ENCODE results near the gene DCBLD1.

DCBLD1 gene

GRCh38 chr6:117497237-117497636, 14.8 kb downstream of the DCBLD1 start:
- Histone ChIP-seq H3K4me3 (ENCODE audit: low read length in 2 of 2) (no peak overlapping the region), H3K23ac (ENCODE audit: low read depth, low read length, poor library complexity) (no peak overlapping the region), H3K36me3 (replicated peaks in 1 of 2; ENCODE audit: control insufficient read depth in 2 of 2, insufficient read depth in 2 of 2, low read length in 2 of 2) (no peaks in the 10 kb centered on the region), H3K4me1 (ENCODE audit: control insufficient read depth in 2 of 2, insufficient read depth in 1 of 2, low read depth in 1 of 2, low read length in 2 of 2) (peaks cover 0 to 3% of the 10 kb centered on the region in 2 donors), H3K9me3 (replicated peaks in 1 of 2; ENCODE audit: control insufficient read depth in 2 of 2, insufficient read depth in 1 of 2, low read depth in 1 of 2, low read length in 2 of 2) (no peaks in the 10 kb centered on the region), H3K4me2 (ENCODE audit: insufficient read depth, low read length, poor library complexity, severe bottlenecking) (no peak overlapping the region), H3K4ac (ENCODE audit: low read length) (no peak overlapping the region), H3K9ac (ENCODE audit: low read depth, low read length, poor library complexity) (no peak overlapping the region), H3K27me3 (ENCODE audit: control insufficient read depth in 3 of 3, insufficient read depth in 3 of 3, low read depth in 1 of 3, low read length in 3 of 3) (no peaks in the 10 kb centered on the region), H2AK5ac (ENCODE audit: low read depth, low read length) (no peak overlapping the region), H2AFZ (ENCODE audit: low read length) (no peak overlapping the region), H3K27ac (replicated peaks; ENCODE audit: low read length) (no peak overlapping the region), H3K18ac (ENCODE audit: low read length) (no peak overlapping the region), H2BK5ac (ENCODE audit: low read length) (no peak overlapping the region), H4K8ac (ENCODE audit: low read depth, low read length) (no peak overlapping the region), H3K14ac (ENCODE audit: low read length) (no peak overlapping the region), H2BK12ac (ENCODE audit: low read length) (no peak overlapping the region), H2BK120ac (ENCODE audit: low read depth, low read length) (no peak overlapping the region), H2BK15ac (ENCODE audit: low read length) (no peak overlapping the region), H4K91ac (ENCODE audit: low read depth, low read length, poor library complexity) (no peak overlapping the region), H3K79me1 (ENCODE audit: low read depth, low read length) (no peaks in the 10 kb centered on the region)
- no CpG with 5 or more reads among the region's 1 CpG for WGBS, 2 donors (ENCODE audit: extremely low coverage in 2 of 2, insufficient read length in 2 of 2, insufficient replicate concordance in 1 of 2)
- DNase-seq (ENCODE audit: low spot score), result no peak

GRCh38 chr6:117498159-117498558, 15.7 kb downstream of the DCBLD1 start:
- no peak overlapping the region for H3K27ac ChIP-seq (replicated peaks; ENCODE audit: low read length)
- no peak overlapping the region for H2AK5ac ChIP-seq (ENCODE audit: low read depth, low read length)
- H3K4me2 ChIP-seq (ENCODE audit: insufficient read depth, low read length, poor library complexity, severe bottlenecking), result no peak overlapping the region
- no peaks in the 10 kb centered on the region for H3K79me1 ChIP-seq (ENCODE audit: low read depth, low read length)
- H3K23ac ChIP-seq (ENCODE audit: low read depth, low read length, poor library complexity), result no peak overlapping the region
- no peak overlapping the region for H3K4ac ChIP-seq (ENCODE audit: low read length)
- H2BK120ac ChIP-seq (ENCODE audit: low read depth, low read length), result no peak overlapping the region
- no peak overlapping the region for H4K8ac ChIP-seq (ENCODE audit: low read depth, low read length)
- H2BK12ac ChIP-seq (ENCODE audit: low read length), result no peak overlapping the region
- H3K9me3 ChIP-seq (replicated peaks in 1 of 2; ENCODE audit: control insufficient read depth in 2 of 2, insufficient read depth in 1 of 2, low read depth in 1 of 2, low read length in 2 of 2), result no peaks in the 10 kb centered on the region
- no peak for DNase-seq (ENCODE audit: low spot score)
- H2BK5ac ChIP-seq (ENCODE audit: low read length), result no peak overlapping the region
- peaks cover 0 to 3% of the 10 kb centered on the region in 2 donors for H3K4me1 ChIP-seq (ENCODE audit: control insufficient read depth in 2 of 2, insufficient read depth in 1 of 2, low read depth in 1 of 2, low read length in 2 of 2)
- no peak overlapping the region for H2BK15ac ChIP-seq (ENCODE audit: low read length)
- no peak overlapping the region for H4K91ac ChIP-seq (ENCODE audit: low read depth, low read length, poor library complexity)
- H3K18ac ChIP-seq (ENCODE audit: low read length), result no peak overlapping the region
- H3K27me3 ChIP-seq (ENCODE audit: control insufficient read depth in 3 of 3, insufficient read depth in 3 of 3, low read depth in 1 of 3, low read length in 3 of 3), result no peaks in the 10 kb centered on the region
- H2AFZ ChIP-seq (ENCODE audit: low read length), result no peak overlapping the region
- WGBS, 2 donors (ENCODE audit: extremely low coverage in 2 of 2, insufficient read length in 2 of 2, insufficient replicate concordance in 1 of 2), result no CpG with 5 or more reads among the region's 2 CpGs
- no peaks in the 10 kb centered on the region for H3K36me3 ChIP-seq (replicated peaks in 1 of 2; ENCODE audit: control insufficient read depth in 2 of 2, insufficient read depth in 2 of 2, low read length in 2 of 2)
- no peak overlapping the region for H3K14ac ChIP-seq (ENCODE audit: low read length)
- H3K9ac ChIP-seq (ENCODE audit: low read depth, low read length, poor library complexity), result no peak overlapping the region
- no peak overlapping the region for H3K4me3 ChIP-seq (ENCODE audit: low read length in 2 of 2)

GRCh38 chr6:117501722-117502121, 19.2 kb downstream of the DCBLD1 start:
- Histone ChIP-seq H2AK5ac (ENCODE audit: low read depth, low read length) (no peak overlapping the region), H2BK12ac (ENCODE audit: low read length) (no peak overlapping the region), H2AFZ (ENCODE audit: low read length) (no peak overlapping the region), H3K79me1 (ENCODE audit: low read depth, low read length) (no peaks in the 10 kb centered on the region), H3K9ac (ENCODE audit: low read depth, low read length, poor library complexity) (no peak overlapping the region), H4K8ac (ENCODE audit: low read depth, low read length) (no peak overlapping the region), H3K4me3 (ENCODE audit: low read length in 2 of 2) (no peak overlapping the region), H3K18ac (ENCODE audit: low read length) (no peak overlapping the region), H3K23ac (ENCODE audit: low read depth, low read length, poor library complexity) (no peak overlapping the region), H2BK120ac (ENCODE audit: low read depth, low read length) (no peak overlapping the region), H4K91ac (ENCODE audit: low read depth, low read length, poor library complexity) (no peak overlapping the region), H2BK5ac (ENCODE audit: low read length) (no peak overlapping the region), H3K4me1 (ENCODE audit: control insufficient read depth in 2 of 2, insufficient read depth in 1 of 2, low read depth in 1 of 2, low read length in 2 of 2) (peaks cover 4 to 6% of the 10 kb centered on the region in 2 donors), H3K9me3 (replicated peaks in 1 of 2; ENCODE audit: control insufficient read depth in 2 of 2, insufficient read depth in 1 of 2, low read depth in 1 of 2, low read length in 2 of 2) (no peaks in the 10 kb centered on the region), H3K36me3 (replicated peaks in 1 of 2; ENCODE audit: control insufficient read depth in 2 of 2, insufficient read depth in 2 of 2, low read length in 2 of 2) (no peaks in the 10 kb centered on the region), H3K27me3 (ENCODE audit: control insufficient read depth in 3 of 3, insufficient read depth in 3 of 3, low read depth in 1 of 3, low read length in 3 of 3) (no peaks in the 10 kb centered on the region), H3K14ac (ENCODE audit: low read length) (no peak overlapping the region), H3K4ac (ENCODE audit: low read length) (no peak overlapping the region), H3K27ac (replicated peaks; ENCODE audit: low read length) (no peak overlapping the region), H3K4me2 (ENCODE audit: insufficient read depth, low read length, poor library complexity, severe bottlenecking) (no peak overlapping the region), H2BK15ac (ENCODE audit: low read length) (no peak overlapping the region)
- no CpG with 5 or more reads among the region's 2 CpGs for WGBS, 2 donors (ENCODE audit: extremely low coverage in 2 of 2, insufficient read length in 2 of 2, insufficient replicate concordance in 1 of 2)
- DNase-seq (ENCODE audit: low spot score), result no peak

- Histone ChIP-seq H2AFZ (ENCODE audit: low read length) (no peak overlapping the region), H3K4me3 (ENCODE audit: low read length in 2 of 2) (no peak overlapping the region), H3K4ac (ENCODE audit: low read length) (no peak overlapping the region), H2BK5ac (ENCODE audit: low read length) (no peak overlapping the region), H4K91ac (ENCODE audit: low read depth, low read length, poor library complexity) (no peak overlapping the region), H3K4me2 (ENCODE audit: insufficient read depth, low read length, poor library complexity, severe bottlenecking) (no peak overlapping the region), H3K18ac (ENCODE audit: low read length) (no peak overlapping the region), H2BK12ac (ENCODE audit: low read length) (no peak overlapping the region), H3K27ac (replicated peaks; ENCODE audit: low read length) (no peak overlapping the region), H3K23ac (ENCODE audit: low read depth, low read length, poor library complexity) (no peak overlapping the region), H3K79me1 (ENCODE audit: low read depth, low read length) (no peaks in the 10 kb centered on the region), H3K36me3 (replicated peaks in 1 of 2; ENCODE audit: control insufficient read depth in 2 of 2, insufficient read depth in 2 of 2, low read length in 2 of 2) (no peaks in the 10 kb centered on the region), H2BK15ac (ENCODE audit: low read length) (no peak overlapping the region), H2BK120ac (ENCODE audit: low read depth, low read length) (no peak overlapping the region), H3K9me3 (replicated peaks in 1 of 2; ENCODE audit: control insufficient read depth in 2 of 2, insufficient read depth in 1 of 2, low read depth in 1 of 2, low read length in 2 of 2) (no peaks in the 10 kb centered on the region), H2AK5ac (ENCODE audit: low read depth, low read length) (no peak overlapping the region), H3K14ac (ENCODE audit: low read length) (no peak overlapping the region), H4K8ac (ENCODE audit: low read depth, low read length) (no peak overlapping the region), H3K9ac (ENCODE audit: low read depth, low read length, poor library complexity) (no peak overlapping the region), H3K27me3 (ENCODE audit: control insufficient read depth in 3 of 3, insufficient read depth in 3 of 3, low read depth in 1 of 3, low read length in 3 of 3) (no peaks in the 10 kb centered on the region), H3K4me1 (ENCODE audit: control insufficient read depth in 2 of 2, insufficient read depth in 1 of 2, low read depth in 1 of 2, low read length in 2 of 2) (peaks cover 4 to 9% of the 10 kb centered on the region in 2 donors)
- WGBS, 2 donors (ENCODE audit: extremely low coverage in 2 of 2, insufficient read length in 2 of 2, insufficient replicate concordance in 1 of 2), result no CpG with 5 or more reads among the region's 1 CpG
- DNase-seq (ENCODE audit: low spot score), result no peak
Measured at GRCh38 chr6:117502580-117502979, 20.1 kb downstream of the DCBLD1 start.
